K562 treated with DMSO at 1 percent for 48 hours (cell line): ENCODE results near the gene FAM13C. TPM values are rescaled to one million over a fixed set of nuclear protein-coding genes. Genes with fewer than 3 reads are reported as not detected.

Source experiments
- total RNA-seq: library from RNA; unstranded; fragments of 300-600 nt; gene quantifications from 2 replicates; pipeline ENCODE4 v1.2.3, GENCODE V29; 2022; ENCODE audit warnings: low replicate concordance; ENCODE audit errors: extremely low read depth

Gene FAM13C
- total RNA-seq = not detected in 2 replicates

GRCh38 chr10:59362144-59362958 is at the start of gene FAM13C:
Gene FAM13C, minus strand, starts transcription at chr10:59362549. Its CDS starts 89 bp downstream, at chr10:59362460.

Other genes starting within 250 kb of the FAM13C start
- not detected in 2 replicates for gene PHYHIPL, start 185.9 kb downstream of the FAM13C start, total RNA-seq